Gastroesophageal sphincter (tissue), 3 donors: Measurements from ENCODE around the gene PRG2.

Experiments used
- CTCF ChIP-seq, 4 experiments: fragments of 200-600 bp in 2 of 4; fragments of 450-650 bp in 2 of 4; sonication (generic) in 1 of 4; IDR thresholded peaks; one replicate each; pipeline ENCODE4 v1.5.1; 2017 to 2019; ENCODE audit warnings: antibody characterized with exemption in 4 of 4, mild to moderate bottlenecking in 2 of 4, moderate library complexity in 2 of 4
- EP300 ChIP-seq: sonication (generic); formaldehyde crosslinking; IDR thresholded peaks from one replicate; pipeline ENCODE4 v1.6.1; 2017; ENCODE audit warnings: antibody characterized with exemption, mild to moderate bottlenecking
- POLR2AphosphoS5 ChIP-seq: sonication (generic); formaldehyde crosslinking; IDR thresholded peaks from one replicate; pipeline ENCODE4 v1.6.1; 2017; ENCODE audit warnings: antibody characterized with exemption

- TF ChIP-seq POLR2AphosphoS5 (no peak), CTCF (IDR thresholded peaks at IDR 0.05) (no peak), EP300 (no peak)
Observed at GRCh38 chr11:57438345-57439285, 48.2 kb upstream of the PRG2 start.
